ENCODE results near the gene OR6J1.
"Not testable (repeated sequence)": the region's sequence is repeated elsewhere in the genome, so short reads cannot be mapped to it uniquely, and the experiment has no call there.

The OR6J1 gene

DNA sequence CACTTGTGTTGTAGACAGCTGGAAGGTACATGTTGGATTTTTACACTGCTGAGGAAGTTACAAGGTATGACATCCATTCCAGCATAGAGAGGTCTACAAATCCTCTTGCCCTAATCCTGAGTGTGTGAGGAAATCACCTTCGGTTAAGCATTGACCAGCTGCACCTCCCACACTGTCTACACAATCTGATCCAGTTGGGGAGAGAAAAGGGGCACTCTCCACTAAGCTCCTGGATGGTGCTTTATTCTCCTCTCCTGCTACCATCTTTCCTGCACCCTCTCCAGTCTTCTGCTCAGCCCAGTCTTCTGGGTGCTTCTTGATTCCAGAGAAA, at the start of gene OR6J1:
Gene OR6J1 (minus strand): TSS at position 48 of the 331 bp plus-strand sequence. CDS start 9,541 bp downstream, outside the sequence.
- DNase-seq (ENCODE audit: low read depth in 2 of 2), result no peak

DNA sequence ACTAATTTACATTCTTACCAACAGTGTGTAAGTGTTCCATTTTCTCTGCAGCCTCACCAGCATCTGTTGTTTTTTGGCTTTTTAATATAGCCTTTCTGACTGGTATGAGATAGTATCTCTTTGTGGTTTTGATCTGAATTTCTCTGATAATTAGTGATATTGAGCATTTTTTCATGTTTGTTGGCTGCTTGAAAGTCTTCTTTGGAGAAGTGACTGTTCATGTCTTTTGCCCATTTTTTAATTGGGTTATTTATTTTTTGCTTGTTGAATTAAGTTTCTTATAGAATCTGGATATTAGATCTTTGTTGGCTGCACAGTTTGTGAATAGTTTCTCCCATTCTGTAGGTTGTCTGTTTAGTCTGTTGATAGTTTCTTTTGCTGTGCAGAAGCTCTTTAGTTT, 48.0 kb upstream of the OR6J1 start:
- no peak for DNase-seq (ENCODE audit: low read depth in 2 of 2)

DNA sequence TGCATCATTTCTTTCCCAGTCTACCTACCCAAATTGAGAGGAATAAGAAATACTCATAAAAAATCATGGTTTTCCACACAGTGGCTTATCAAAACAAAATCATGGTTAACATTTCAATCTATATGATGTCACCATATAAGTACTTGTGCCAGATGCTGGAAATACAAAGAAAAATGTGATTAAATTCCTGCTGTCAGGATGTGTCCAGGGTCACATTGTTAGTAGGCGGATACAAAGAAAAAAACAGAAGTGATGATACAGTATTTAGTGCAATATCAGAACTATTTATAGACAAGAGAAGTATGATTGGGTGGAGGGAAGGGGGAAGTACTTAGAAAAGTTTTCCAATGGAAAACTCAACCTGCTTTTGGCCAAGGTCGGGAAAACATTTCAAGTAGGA, 47.0 kb upstream of the OR6J1 start:
- no peak for DNase-seq (ENCODE audit: low read depth in 2 of 2)

DNA sequence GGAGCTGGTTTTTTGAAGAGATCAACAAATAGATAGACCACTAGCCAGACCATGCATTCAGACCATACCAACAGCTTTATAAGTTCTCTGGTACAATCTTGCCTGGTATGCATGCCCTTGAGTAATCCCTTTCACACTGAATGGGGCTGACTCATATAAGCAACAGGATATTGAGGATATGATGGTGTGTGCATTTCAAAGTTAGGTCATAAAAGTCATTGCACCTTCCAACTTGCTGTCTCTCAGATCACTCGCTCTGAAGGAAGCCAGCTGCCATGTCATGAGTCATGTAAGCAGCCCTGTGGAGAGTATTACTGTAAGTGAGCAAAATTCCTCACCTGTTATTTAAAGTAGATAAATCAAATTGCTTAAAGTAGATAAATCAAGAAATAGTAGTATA, 45.0 kb upstream of the OR6J1 start:
- DNase-seq (ENCODE audit: low read depth in 2 of 2), result no peak

DNA sequence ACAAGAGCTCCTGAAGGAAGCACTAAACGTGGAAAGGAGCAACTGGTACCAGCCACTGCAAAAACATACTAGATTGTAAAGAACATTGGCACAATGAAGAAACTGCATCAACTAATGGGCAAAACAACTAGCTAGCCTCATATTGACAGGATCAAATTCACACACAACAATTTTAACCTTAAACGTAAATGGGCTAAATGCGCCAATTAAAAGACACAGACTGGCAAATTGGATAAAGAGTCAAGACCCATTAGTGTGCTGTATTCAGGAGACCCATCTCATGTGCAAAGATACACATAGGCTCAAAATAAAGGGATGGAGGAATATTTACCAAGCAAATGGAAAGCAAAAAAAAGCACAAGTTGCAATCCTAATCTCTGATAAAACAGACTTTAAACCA, 43.8 kb upstream of the OR6J1 start:
- DNase-seq (ENCODE audit: low read depth in 2 of 2), result not testable (repeated sequence)

DNA sequence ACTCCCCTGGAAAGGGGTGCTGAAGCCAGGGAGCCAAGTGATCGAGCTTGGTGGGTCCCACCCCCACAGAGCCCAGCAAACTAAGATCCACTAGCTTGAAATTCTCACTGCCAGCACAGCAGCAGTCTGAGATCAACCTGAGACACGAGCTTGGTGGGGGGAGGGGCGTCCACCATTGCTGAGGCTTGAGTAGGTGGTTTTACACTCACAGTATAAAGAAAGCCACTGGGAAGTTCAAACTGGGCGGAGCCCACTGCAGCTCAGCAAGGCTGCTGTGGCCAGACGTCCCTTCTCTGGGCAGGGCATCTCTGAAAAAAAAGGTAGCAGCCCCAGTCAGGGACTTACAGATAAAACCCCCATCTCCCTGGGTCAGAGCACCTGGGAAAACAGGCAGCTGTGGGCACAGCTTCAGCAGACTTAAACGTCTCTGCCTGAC, 42.0 kb upstream of the OR6J1 start:
- DNase-seq (ENCODE audit: low read depth in 2 of 2), result not testable (repeated sequence)

DNA sequence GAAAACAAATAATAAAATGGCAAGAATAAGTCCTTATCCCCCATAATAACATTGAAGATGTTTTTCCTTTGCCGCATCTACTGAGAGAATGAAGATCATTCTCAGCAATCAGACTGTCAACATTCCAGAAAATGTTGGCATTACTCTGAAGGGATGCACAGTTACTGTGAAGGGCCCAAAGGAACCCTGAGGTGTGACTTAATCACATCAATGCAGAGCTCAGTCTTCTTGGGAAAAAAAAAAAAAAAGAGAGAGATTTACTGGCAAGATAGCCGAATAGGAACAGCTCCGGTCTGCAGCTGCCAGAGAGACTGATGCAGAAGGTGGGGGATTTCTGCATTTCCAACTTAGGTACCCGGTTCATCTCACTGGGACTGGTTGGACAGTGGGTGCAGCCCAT, 41.3 kb upstream of the OR6J1 start:
- DNase-seq (ENCODE audit: low read depth in 2 of 2), result no peak

DNA sequence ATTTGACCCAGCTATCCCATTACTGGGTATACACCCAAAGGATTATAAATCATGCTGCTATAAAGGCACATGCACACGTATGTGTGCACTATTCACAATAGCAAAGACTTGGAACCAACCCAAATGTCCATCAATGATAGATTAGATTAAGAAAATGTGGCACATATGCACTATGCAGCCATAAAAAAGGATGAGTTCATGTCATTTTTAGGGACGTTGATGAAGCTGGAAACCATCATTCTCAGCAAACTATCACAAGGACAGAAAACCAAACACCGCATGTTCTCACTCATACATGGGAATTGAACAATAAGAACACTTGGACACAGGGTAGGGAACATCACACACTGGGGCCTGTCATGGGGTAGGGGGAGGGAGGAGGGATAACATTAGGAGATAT, 39.3 kb upstream of the OR6J1 start:
- DNase-seq (ENCODE audit: low read depth in 2 of 2), result not testable (repeated sequence)

DNA sequence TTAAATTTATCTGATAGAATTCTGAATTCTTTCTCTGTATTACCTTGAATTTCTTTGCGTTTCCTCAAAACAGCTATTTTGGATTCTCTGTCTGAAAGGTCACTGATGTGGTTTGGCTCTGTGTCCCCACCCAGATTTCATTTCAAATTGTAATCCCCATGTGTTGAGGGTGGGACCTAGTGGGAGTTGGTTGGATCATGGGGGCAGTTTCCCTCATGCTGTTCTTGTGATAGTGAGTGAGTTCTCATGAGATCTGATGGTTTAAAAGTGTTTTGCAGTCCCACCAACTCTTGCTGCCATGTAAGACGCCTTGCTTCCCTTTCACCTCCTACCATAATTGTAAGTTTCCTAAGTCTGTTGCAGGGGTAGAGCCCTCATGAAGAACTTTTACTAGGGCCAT, 34.1 kb upstream of the OR6J1 start:
- DNase-seq (ENCODE audit: low read depth in 2 of 2), result no peak

DNA sequence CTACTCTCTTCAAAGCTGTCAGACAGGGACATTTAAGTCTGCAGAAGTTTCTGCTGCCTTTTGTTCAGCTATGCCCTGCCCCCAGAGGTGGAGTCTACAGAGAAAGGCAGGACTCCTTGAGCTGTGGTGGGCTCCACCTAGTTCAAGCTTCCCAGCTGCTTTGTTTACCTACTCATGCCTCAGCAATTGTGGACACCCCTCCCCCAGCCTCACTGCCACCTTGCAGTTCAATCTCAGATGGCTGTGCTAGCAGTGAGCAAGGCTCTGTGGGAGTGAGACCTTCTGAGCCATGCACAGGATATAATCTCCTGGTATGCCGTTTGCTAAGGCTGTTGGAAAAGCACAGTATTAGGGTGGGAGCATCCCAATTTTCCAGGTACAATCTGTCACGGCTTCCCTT, 33.4 kb upstream of the OR6J1 start:
- not testable (repeated sequence) for DNase-seq (ENCODE audit: low read depth in 2 of 2)

DNA sequence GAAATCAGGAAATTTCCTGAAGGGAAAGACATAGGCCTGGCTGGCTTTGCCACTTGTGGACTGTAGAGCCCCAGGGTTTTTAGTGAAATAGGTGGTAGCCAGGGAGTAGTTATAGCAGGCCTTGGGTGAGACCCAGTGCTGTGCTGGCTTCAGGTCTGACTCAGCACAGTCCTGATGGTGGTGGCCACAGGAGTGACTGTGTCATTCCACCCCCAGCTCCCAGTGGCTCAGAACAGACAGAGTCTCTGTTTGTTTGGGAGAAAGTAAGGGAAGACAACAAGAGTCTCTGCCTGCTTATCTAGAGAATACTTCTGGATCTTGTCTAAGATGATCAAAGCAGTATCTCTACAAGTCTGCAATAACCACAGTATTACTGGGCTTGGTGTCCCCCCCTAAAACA, 27.5 kb upstream of the OR6J1 start:
- no peak for DNase-seq (ENCODE audit: low read depth in 2 of 2)

DNA sequence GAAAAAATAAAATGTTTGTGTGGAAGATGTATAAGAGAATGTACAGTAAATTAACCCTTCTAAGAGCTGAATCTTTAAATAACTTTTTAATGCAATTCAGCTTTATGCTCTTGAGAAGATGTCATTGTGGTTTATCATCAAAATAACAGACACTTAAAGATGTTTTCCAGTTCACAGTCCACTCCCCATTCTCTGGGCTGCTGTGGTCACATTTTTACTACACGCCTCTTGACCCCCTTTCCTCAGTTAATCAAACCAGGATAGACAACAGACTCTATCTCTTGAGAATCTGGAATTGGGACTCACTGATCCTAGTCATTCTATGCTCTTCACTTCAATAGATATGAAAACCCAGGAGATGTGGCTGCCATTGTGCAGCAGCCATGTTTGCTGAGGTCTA, 24.7 kb upstream of the OR6J1 start:
- DNase-seq (ENCODE audit: low read depth in 2 of 2), result no peak

DNA sequence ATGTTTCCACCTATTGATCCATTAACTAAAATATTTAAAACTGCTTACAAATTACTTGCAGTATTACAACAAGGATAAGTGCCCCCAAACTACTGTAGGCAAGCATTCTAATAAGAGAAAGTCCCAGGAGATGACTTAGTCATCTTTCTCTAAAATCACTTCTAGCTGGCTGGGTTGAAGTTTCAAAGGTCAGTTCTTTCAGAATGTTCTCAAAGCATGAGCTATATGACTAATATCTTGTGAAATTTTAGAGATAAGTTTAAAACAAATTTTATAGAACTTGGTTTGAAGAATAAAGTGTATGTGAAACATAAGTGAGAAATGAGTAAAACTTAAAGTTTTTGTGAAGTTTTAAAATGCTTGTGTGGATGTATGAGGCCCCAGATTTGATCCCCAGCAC, 24.3 kb upstream of the OR6J1 start:
- DNase-seq (ENCODE audit: low read depth in 2 of 2), result no peak

DNA sequence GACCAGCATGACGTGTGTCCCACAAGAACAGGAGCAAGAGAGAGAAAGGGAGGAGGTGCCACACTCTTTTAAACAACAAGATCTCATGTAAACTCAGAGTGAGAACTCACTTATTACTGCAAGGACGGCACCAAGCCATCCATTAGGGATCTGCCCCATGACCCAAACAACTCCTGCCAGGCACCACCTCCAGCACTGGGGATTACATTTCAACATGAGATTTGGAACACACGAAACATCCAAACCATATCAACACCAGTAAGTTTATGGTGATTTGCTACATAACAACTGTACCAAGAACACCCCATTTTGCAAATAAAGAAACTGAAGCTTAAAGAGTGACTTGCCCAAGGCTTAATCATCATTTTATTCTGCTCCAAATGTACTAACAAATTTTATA, 23.7 kb upstream of the OR6J1 start:
- no peak for DNase-seq (ENCODE audit: low read depth in 2 of 2)

DNA sequence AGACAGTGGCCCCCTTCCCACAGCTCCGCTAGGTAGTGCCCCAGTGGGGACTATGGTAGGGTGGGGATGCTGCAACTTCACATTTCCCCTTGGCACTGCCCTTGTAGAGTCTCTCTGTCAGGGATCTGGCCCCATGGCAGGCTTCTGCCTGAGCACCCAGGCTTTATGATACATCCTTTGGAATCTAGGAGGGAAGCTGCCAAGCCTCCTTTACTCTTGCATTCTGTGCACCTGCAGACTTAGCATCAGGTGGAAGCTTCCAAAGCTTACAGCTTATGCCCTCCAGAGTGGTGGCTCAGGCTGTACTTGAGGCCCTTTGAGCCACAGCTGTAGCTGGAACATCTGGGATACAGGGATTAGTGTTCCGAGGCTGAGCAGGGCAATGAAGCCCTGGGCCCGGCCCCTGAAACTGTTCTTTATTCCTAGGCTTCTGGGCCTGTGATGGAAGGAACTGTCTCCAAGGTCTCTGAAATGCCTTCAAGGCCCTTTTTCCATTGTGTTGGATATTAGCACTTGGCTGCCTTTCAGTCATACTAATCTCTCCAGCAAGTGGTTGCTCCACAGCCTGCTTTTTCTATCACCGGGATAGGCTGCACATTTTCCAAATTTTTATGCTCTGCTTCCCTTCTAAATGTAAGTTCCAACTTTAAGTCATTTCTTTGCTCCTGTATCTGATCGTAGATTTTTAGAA, 22.2 kb upstream of the OR6J1 start:
- no peak for DNase-seq (ENCODE audit: low read depth in 2 of 2)

DNA sequence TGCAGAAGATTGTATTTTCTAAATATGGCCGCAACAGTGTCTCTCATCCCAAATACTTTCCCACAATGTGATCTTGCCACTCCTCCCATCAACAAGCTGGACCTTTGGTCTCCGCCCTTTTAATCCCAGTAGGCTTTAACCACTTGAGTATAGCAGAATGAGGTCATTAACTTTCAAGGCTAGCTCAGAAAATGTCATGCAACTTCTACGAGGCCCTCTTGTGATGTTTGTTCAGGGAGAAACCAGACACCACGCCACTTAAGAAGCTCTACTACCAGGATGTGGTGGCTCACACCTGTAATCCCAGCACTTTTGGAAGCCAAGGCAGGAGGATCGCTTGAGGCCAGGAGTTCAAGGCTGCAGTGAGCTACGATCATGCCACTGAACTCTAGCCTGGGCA, 20.1 kb upstream of the OR6J1 start:
- DNase-seq (ENCODE audit: low read depth in 2 of 2), result no peak

DNA sequence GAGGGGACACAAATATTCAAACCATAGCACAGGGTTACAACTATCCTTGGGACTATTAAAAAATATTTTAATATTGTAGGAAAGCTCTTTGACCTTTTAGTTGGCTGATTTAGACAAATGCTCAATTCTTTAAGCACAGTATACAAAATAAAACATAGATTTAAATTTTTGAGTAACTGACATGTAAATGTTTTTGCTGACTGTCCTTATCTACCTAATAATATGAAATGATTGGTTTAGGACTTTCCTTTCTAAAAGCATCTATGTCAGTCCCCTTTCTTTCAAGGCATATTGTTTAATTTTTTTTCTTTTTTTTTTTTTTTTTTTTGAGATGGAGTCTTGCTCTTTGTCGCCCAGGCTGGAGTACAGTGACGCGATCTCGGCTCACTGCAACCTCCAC, 16.5 kb upstream of the OR6J1 start:
- no peak for DNase-seq (ENCODE audit: low read depth in 2 of 2)

DNA sequence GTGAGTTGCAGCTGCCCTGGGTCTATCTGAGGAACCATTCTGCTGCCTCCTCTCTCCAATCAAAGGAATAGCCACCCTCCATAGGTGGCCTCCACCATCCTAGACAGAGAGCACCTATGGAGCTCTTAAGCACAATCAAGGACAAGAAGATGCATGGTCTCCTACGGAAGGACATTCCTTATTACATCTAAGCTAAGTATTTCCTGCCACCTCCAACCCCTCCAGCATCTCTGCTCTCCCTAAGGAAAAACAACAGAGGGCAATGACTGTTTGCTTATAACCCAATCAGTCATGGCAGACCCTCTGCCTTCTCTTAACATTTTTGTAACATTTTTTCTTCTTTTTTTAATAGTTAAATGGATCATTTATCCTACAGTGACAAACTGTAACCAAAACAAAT, 14.8 kb upstream of the OR6J1 start:
- no peak for DNase-seq (ENCODE audit: low read depth in 2 of 2)

DNA sequence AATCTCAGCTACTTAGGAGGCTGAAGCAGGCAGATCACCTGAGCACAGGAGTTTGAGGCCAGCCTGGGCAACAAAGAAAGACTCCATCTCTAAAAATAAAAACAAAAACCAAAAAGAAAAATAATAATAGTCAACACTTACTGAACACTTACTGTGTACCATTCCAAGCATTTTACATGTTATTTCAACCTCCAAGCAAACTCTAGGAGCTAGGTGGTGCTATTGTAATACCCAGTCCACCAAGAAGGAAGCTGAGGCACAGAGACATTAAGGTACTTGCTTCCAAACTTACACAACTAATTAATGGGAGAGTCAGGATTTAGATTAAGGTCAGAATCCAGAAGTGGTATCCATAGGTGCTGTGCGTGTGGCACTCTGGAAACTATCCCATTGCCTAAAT, 13.7 kb upstream of the OR6J1 start:
- DNase-seq (ENCODE audit: low read depth in 2 of 2), result no peak

DNA sequence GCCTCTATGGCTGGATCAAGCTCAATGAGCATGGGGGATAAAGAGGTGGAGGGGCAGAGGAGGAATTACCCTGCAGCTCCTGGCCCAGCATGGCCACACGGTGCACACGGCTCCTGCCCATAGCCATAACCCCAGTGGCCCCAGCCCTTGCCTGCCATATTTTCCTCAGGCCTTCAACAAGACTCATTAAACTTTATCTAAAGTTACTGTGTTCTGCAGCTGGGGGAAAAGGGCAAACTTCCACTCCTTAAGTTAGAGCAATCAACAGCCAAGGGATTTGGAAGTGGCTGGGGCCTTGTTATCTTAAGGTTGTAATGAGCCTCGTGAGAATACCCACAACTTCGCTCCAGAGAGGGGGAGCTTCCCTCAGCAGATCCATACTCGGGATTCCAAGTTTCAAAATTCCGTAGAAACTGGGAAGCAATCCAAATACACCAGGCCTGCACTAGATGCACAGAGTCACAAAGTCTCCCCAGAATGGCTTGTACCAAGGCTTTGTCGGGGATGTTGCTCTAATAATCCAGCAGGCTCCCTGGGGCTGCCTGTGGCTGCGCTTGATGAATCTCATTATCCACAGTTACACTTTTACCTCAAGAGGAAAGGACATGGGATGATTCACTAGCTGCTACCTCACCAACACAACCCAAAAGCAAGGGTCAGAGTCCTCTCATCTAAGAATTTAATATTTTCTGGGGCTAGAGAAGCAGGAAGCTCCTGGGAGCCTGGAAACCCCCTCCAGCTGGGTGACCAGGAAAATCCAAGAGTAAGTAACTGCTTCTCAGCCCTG, 13.0 kb upstream of the OR6J1 start:
- no peak for DNase-seq (ENCODE audit: low read depth in 2 of 2)

DNA sequence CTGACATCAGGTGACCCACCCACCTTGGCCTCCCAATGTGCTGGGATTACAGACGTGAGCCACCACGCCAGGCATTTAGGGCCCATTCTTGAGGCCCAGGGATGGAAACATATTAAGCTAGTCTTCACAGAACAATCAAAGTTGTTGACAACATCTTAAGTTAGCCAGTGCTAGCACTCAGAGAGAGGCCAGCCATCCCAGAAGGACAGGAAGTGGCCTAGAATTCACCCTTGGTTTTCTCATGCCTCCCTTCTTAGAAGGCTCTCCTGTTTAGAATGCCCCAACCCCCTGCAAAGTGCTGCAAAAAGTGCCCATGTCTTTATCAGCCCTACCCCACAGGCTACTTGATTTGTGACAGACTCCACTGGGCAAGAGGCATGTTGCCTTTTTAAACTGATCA, 12.1 kb upstream of the OR6J1 start:
- no peak for DNase-seq (ENCODE audit: low read depth in 2 of 2)

DNA sequence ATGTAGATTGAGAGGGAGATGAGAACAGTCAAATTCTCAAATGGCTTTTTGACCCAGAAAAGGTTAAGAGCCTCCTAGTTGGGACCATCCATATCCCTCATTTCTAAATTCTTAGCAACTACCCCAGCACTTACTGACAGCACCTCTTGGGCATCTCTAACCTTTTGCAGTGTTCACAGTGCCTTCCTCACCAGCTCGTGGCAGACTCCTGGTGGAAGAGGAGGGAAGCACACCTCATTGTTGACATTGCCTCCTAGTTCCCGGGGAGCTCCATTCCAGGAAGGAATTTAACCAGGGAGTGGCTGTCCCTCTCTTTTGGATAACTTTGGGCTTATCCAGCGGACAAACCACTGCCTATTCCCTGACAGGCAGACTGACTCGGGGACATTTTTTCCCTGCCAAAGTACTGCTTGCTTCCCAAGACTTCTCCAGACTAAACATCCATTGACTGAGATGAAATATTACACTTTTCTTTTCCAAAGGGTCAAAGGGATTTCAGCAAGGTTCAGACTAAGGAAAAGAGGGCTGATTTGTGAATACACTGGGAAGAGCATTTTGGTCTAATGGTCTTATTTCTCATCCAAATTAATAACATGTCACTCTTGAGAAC, 9.0 kb upstream of the OR6J1 start:
- DNase-seq (ENCODE audit: low read depth in 2 of 2), result peak in 1 of 2 donors; percentile 13

DNA sequence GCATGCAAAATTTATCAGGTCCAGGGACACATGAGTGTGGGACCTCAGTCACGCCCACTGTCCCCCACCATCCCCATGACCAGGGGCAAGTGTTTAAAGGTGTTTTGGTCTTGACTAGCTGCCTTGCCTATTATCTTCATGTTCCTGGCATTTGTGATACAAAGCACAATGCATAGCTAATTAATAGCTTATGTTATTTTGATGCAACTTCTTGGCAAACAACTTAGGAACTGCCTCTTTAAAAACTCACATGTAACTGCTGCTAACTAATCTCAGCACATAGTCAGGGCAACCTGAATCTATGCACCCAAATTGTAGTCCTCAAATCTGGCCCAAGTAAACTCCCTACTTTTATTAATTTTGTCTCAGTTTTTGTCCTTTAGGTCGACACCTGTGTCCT, 7.4 kb upstream of the OR6J1 start:
- DNase-seq (ENCODE audit: low read depth in 2 of 2), result no peak
